NCI-H1048 (cell line): ENCODE data around the gene L3MBTL2.

Experiments used
- DNase-seq: peaks from one replicate; lab custom pipeline; 2025; lab: John Stamatoyannopoulos, UW

The L3MBTL2 gene

GRCh38 chr22:41215409-41215808 is 10.3 kb downstream of the L3MBTL2 start:
- no peak for DNase-seq

- no peak for DNase-seq
Observed at GRCh38 chr22:41215926-41216325, 10.8 kb downstream of the L3MBTL2 start.

GRCh38 chr22:41216984-41217383 is 11.9 kb downstream of the L3MBTL2 start:
- no peak for DNase-seq

GRCh38 chr22:41217553-41218157 is 12.5 kb downstream of the L3MBTL2 start:
- DNase-seq: no peak

- no peak for DNase-seq
Observed at GRCh38 chr22:41222846-41223507, 17.9 kb downstream of the L3MBTL2 start.

- DNase-seq: no peak
Observed at GRCh38 chr22:41223535-41223934, 18.4 kb downstream of the L3MBTL2 start.

- DNase-seq: no peak
Observed at GRCh38 chr22:41226723-41227655, 21.9 kb downstream of the L3MBTL2 start.

- DNase-seq: no peak
Observed at GRCh38 chr22:41229215-41229614, 24.1 kb downstream of the L3MBTL2 start.

- DNase-seq: no peak
Observed at GRCh38 chr22:41229730-41230400, 24.8 kb downstream of the L3MBTL2 start.

- no peak for DNase-seq
Observed at GRCh38 chr22:41230401-41230785, 25.3 kb downstream of the L3MBTL2 start.

GRCh38 chr22:41231369-41231768 is 26.3 kb downstream of the L3MBTL2 start:
- no peak for DNase-seq

- DNase-seq: no peak
Observed at GRCh38 chr22:41234815-41235695, 29.9 kb downstream of the L3MBTL2 start.

- DNase-seq: no peak
Observed at GRCh38 chr22:41237036-41237706, 32.1 kb downstream of the L3MBTL2 start.

GRCh38 chr22:41237707-41238569 is 32.8 kb downstream of the L3MBTL2 start:
- DNase-seq: no peak

- DNase-seq: no peak
Observed at GRCh38 chr22:41238570-41239442, 33.7 kb downstream of the L3MBTL2 start.

GRCh38 chr22:41239443-41240128 is 34.5 kb downstream of the L3MBTL2 start:
- no peak for DNase-seq

GRCh38 chr22:41240377-41241132 is 35.4 kb downstream of the L3MBTL2 start, which contains the start of gene CHADL:
Gene CHADL (minus strand): TSS chr22:41240931. CDS start chr22:41240881, 50 bp downstream.
- no peak for DNase-seq
